Measurements from ENCODE around the gene GLYAT. TPM values are rescaled to one million over a fixed set of nuclear protein-coding genes. Genes with fewer than 3 reads are reported as not detected.

Gene GLYAT
- polyA plus RNA-seq, 4 donors = 14.0 TPM; not detected in 3

DNA sequence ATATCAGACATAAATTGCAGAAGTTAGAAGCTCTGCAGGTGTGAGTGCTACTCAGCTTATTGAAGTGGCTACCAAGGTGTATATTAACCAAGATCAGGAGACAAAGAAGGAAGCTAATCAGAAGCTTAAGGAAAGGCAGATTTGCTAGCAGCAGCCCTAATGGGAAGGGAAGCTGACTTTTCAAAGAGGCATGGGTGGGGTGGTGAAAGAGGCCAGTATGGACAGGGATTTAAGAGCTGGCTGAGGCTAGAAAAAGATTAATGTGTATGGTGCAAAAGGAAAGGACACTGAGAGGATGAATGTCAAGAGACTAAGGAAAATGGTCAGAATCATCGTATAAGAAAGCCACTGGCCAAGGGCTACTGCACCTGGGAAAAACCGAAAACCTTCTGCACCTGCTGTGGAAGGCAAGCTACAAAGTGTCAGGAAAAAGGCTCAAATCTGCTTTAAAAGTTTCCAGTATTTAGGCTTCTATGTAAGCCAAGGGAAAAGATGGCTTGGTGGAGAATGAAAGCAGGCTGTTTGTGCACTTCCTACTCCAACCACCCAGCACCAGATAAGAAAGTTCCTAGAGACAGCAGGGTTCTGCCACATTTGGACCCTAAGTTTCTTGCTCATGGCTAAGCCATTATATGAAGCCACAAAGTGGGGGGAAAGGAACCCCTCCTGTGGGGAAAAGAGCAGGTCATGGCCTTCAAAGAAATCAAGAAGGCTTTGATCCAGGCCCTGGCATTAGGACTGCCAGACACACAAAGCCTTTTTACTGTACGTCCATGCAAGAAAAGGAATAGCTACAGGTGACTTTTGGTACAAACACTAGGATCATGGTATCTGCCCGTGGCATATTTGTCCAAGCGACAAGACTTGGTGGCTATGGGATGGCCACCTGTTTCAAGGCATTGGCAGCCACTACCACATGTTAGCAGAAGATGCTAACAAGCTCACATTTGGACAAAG is 40.9 kb upstream of the GLYAT start:
- 84 to 91% (median 90%) methylated on average over 5 of the region's 5 CpGs for WGBS, 3 donors

DNA sequence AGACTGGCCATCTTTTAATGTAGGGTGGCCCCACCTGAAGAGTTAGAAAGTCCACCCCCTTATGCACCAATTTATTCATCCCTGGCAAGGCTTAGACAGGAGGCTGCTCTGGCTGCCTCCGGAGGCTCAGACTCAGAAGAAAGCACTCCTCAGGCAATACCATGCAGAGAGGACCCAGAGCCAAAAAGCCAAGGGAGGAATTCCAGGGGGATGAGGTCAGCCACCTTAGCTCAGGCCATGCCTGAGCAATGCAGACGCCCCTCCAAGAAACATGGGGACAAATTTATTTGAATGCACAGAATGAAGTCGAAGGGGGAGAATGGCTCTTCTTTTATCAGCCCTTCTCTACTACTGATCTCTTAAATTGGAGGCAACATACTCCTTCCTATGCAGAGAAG is 39.7 kb upstream of the GLYAT start:
- peaks cover 0 to 7% of the 10 kb centered on the region in 2 donors for H3K9me3 ChIP-seq (ENCODE audit: control insufficient read depth in 2 of 2, insufficient read depth in 1 of 2, low read depth in 1 of 2, low read length in 1 of 2)
- no peaks in the 10 kb centered on the region for H3K36me3 ChIP-seq (ENCODE audit: control insufficient read depth in 3 of 3, insufficient read depth in 2 of 3, low read depth in 1 of 3, low read length in 3 of 3)
- 80 to 89% (median 84%) methylated on average over 3 of the region's 3 CpGs for WGBS, 3 donors
- H3K27me3 ChIP-seq (ENCODE audit: control insufficient read depth in 3 of 3, insufficient read depth in 3 of 3, low read length in 3 of 3) = no peaks in the 10 kb centered on the region
- peaks cover 0 to 33% (median 0%) of the 10 kb centered on the region in 3 donors for H3K4me1 ChIP-seq (ENCODE audit: control insufficient read depth in 3 of 3, insufficient read depth in 2 of 3, low read depth in 1 of 3, low read length in 2 of 3)
- no peak overlapping the region for H3K27ac ChIP-seq (ENCODE audit: low read depth in 1 of 3, low read length in 2 of 3)
- DNase-seq = no peak
- H3K4me3 ChIP-seq (ENCODE audit: low read depth in 1 of 3, low read length in 3 of 3) = no peak overlapping the region
- no peak for FAIRE-seq

More for the DNA sequence above, 40.9 kb upstream of the GLYAT start:
- Histone ChIP-seq H3K9me3 (ENCODE audit: control insufficient read depth in 2 of 2, insufficient read depth in 1 of 2, low read depth in 1 of 2, low read length in 1 of 2) (peaks cover 0 to 7% of the 10 kb centered on the region in 2 donors), H3K36me3 (ENCODE audit: control insufficient read depth in 3 of 3, insufficient read depth in 2 of 3, low read depth in 1 of 3, low read length in 3 of 3) (no peaks in the 10 kb centered on the region), H3K27me3 (ENCODE audit: control insufficient read depth in 3 of 3, insufficient read depth in 3 of 3, low read length in 3 of 3) (no peaks in the 10 kb centered on the region), H3K4me1 (ENCODE audit: control insufficient read depth in 3 of 3, insufficient read depth in 2 of 3, low read depth in 1 of 3, low read length in 2 of 3) (peaks cover 0 to 33% (median 0%) of the 10 kb centered on the region in 3 donors), H3K4me3 (ENCODE audit: low read depth in 1 of 3, low read length in 3 of 3) (no peak overlapping the region), H3K27ac (ENCODE audit: low read depth in 1 of 3, low read length in 2 of 3) (peak overlapping the region in 1 of 3 donors; percentile 19)
- peak in 1 of 2 donors; percentile 32 for DNase-seq
- no peak for FAIRE-seq

DNA sequence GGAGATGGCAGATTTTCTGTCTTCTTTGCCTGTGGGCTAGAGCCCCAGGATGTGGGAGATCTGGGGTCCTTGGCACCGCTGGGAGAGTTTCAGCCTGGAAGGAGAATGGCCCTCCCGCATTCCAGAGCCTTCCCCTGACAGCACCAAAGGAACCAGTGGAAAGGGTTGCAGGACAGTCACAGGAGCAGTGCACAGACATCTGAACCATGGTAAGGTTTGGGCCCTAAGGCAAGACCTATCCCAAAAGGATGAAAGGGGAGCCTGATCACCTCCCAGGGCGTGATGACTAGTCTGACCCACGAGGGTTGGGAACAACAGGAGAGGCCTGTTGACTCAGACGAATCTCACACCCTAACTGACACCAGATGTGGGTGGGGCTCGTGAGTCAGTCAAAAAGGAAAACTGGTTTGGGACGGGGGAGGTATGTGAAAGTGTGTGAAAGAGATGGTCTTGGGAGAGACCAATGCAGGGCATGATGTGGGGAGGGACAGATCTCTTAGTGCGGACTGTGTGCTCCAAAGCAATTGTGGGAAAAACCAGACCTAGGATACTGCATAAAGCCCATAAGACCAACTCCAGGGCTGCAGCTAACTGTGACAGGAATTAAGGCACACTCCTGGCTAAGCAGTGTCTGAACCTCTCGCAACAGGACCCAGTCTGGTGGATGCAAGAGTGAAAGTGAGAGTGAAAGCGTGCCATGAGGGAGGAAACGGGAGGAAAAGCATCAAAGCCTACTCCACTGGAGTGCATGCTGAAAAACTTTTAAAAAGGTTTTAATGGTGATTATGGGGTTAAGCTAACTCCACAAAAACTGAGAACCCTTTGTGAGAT is 39.1 kb upstream of the GLYAT start:
- DNase-seq (no peak), FAIRE-seq (no peak)
- no peak overlapping the region for H3K4me3 ChIP-seq (ENCODE audit: low read depth in 1 of 3, low read length in 3 of 3)
- no peak overlapping the region for H3K27ac ChIP-seq (ENCODE audit: low read depth in 1 of 3, low read length in 2 of 3)
- peaks cover 0 to 33% (median 0%) of the 10 kb centered on the region in 3 donors for H3K4me1 ChIP-seq (ENCODE audit: control insufficient read depth in 3 of 3, insufficient read depth in 2 of 3, low read depth in 1 of 3, low read length in 2 of 3)
- H3K9me3 ChIP-seq (ENCODE audit: control insufficient read depth in 2 of 2, insufficient read depth in 1 of 2, low read depth in 1 of 2, low read length in 1 of 2) = peaks cover 0 to 7% of the 10 kb centered on the region in 2 donors
- H3K36me3 ChIP-seq (ENCODE audit: control insufficient read depth in 3 of 3, insufficient read depth in 2 of 3, low read depth in 1 of 3, low read length in 3 of 3) = no peaks in the 10 kb centered on the region
- 62 to 75% (median 63%) methylated on average over 11 of the region's 11 CpGs for WGBS, 3 donors
- H3K27me3 ChIP-seq (ENCODE audit: control insufficient read depth in 3 of 3, insufficient read depth in 3 of 3, low read length in 3 of 3) = no peaks in the 10 kb centered on the region

DNA sequence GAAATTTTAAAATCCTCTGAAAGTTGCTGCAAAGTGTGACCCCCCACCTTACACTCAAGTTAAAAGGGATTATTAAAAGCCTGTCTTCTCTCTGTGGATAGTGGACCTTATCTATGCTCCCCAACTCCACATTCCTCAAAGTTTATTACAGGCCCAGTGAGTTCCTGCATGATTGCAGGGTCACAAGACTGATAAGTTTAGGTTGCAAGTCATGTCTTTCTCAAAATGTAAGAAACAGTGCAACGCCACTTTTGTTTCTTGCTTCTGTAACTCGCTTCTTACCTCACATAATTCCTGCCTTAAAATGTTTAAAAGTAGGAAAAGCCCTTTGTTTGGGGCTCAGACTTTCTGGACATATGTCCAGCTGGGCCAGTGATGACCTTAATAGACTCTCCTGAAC is 38.4 kb upstream of the GLYAT start:
- Histone ChIP-seq H3K36me3 (ENCODE audit: control insufficient read depth in 3 of 3, insufficient read depth in 2 of 3, low read depth in 1 of 3, low read length in 3 of 3) (no peaks in the 10 kb centered on the region), H3K4me1 (ENCODE audit: control insufficient read depth in 3 of 3, insufficient read depth in 2 of 3, low read depth in 1 of 3, low read length in 2 of 3) (peaks cover 0 to 33% (median 0%) of the 10 kb centered on the region in 3 donors), H3K4me3 (ENCODE audit: low read depth in 1 of 3, low read length in 3 of 3) (no peak overlapping the region), H3K9me3 (ENCODE audit: control insufficient read depth in 2 of 2, insufficient read depth in 1 of 2, low read depth in 1 of 2, low read length in 1 of 2) (peaks cover 0 to 7% of the 10 kb centered on the region in 2 donors), H3K27ac (ENCODE audit: low read depth in 1 of 3, low read length in 2 of 3) (no peak overlapping the region), H3K27me3 (ENCODE audit: control insufficient read depth in 3 of 3, insufficient read depth in 3 of 3, low read length in 3 of 3) (no peaks in the 10 kb centered on the region)
- no peak for DNase-seq
- FAIRE-seq = no peak
- 84 to 87% (median 86%) methylated on average over 2 of the region's 2 CpGs for WGBS, 3 donors

DNA sequence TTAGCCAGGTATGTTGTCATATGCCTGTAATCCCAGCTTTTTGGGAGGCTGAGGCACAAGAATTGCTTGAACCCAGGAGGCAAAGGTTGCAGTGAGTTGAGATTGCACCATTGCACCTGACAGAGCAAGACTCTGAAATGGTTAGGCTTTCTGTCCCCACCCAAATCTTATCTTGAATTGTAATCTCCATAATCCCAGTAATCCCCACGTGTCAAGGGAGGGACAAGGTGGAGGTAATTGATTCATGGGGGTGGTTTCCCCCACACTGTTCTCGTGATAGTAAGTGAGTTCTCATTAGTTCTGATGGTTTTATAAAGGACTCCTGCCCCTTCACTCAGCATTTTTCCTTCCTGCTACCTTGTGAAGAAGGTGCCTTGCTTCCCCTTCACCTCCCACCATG is 37.6 kb upstream of the GLYAT start:
- peaks cover 0 to 32% (median 0%) of the 10 kb centered on the region in 3 donors for H3K4me1 ChIP-seq (ENCODE audit: control insufficient read depth in 3 of 3, insufficient read depth in 2 of 3, low read depth in 1 of 3, low read length in 2 of 3)
- WGBS, 3 donors = 17 to 38% (median 20%) methylated on average over 2 of the region's 2 CpGs
- no peak overlapping the region for H3K27ac ChIP-seq (ENCODE audit: low read depth in 1 of 3, low read length in 2 of 3)
- DNase-seq (no peak), FAIRE-seq (no peak)
- no peaks in the 10 kb centered on the region for H3K27me3 ChIP-seq (ENCODE audit: control insufficient read depth in 3 of 3, insufficient read depth in 3 of 3, low read length in 3 of 3)
- peaks cover 0 to 7% of the 10 kb centered on the region in 2 donors for H3K9me3 ChIP-seq (ENCODE audit: control insufficient read depth in 2 of 2, insufficient read depth in 1 of 2, low read depth in 1 of 2, low read length in 1 of 2)
- H3K4me3 ChIP-seq (ENCODE audit: low read depth in 1 of 3, low read length in 3 of 3) = no peak overlapping the region
- no peaks in the 10 kb centered on the region for H3K36me3 ChIP-seq (ENCODE audit: control insufficient read depth in 3 of 3, insufficient read depth in 2 of 3, low read depth in 1 of 3, low read length in 3 of 3)

DNA sequence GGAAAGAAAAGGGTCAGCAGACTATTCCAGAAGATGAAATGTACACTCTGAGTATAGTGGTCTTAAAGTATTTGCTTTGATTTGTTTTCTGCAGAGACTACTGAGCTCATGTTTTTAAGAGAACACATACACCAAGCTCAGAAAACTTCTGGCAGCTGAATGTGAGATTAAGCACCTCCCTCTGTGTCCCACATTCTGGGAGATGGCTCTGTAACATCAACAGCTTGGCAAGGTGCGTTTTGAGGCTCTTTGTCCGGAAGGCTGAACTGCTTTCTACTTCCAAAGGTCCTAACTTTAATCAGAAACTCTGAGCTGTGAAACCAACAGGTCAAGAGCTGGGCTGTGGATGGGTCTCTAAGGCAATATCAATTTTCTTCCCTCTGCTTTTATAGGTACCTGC is 36.4 kb upstream of the GLYAT start:
- H3K4me1 ChIP-seq (ENCODE audit: control insufficient read depth in 3 of 3, insufficient read depth in 2 of 3, low read depth in 1 of 3, low read length in 2 of 3) = peaks cover 0 to 24% (median 0%) of the 10 kb centered on the region in 3 donors
- DNase-seq = no peak
- no peak for FAIRE-seq
- H3K27ac ChIP-seq (ENCODE audit: low read depth in 1 of 3, low read length in 2 of 3) = no peak overlapping the region
- no peaks in the 10 kb centered on the region for H3K27me3 ChIP-seq (ENCODE audit: control insufficient read depth in 3 of 3, insufficient read depth in 3 of 3, low read length in 3 of 3)
- H3K9me3 ChIP-seq (ENCODE audit: control insufficient read depth in 2 of 2, insufficient read depth in 1 of 2, low read depth in 1 of 2, low read length in 1 of 2) = peaks cover 0 to 9% of the 10 kb centered on the region in 2 donors
- no peaks in the 10 kb centered on the region for H3K36me3 ChIP-seq (ENCODE audit: control insufficient read depth in 3 of 3, insufficient read depth in 2 of 3, low read depth in 1 of 3, low read length in 3 of 3)
- no peak overlapping the region for H3K4me3 ChIP-seq (ENCODE audit: low read depth in 1 of 3, low read length in 3 of 3)
- 64 to 70% (median 64%) methylated on average over 2 of the region's 2 CpGs for WGBS, 3 donors

DNA sequence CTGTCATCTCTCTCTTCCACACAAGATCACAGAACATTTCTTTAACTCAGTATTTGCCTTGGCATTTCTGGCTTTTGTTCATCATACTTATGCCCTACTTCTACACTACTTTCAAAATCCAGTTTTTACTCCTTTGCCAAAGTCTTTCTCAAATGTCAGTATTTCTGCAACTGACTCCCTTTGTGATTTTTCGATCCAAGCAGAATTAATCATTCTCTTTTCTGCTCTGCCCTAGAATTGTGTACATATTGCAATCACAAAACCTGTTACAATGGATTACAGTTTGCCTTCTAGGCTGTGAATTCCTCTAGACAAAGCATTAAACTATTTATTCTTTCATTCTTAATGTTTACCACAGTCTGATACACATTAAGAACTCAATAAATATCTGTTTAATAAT is 33.3 kb upstream of the GLYAT start:
- peaks cover 0 to 8% (median 0%) of the 10 kb centered on the region in 3 donors for H3K4me1 ChIP-seq (ENCODE audit: control insufficient read depth in 3 of 3, insufficient read depth in 2 of 3, low read depth in 1 of 3, low read length in 2 of 3)
- H3K4me3 ChIP-seq (ENCODE audit: low read depth in 1 of 3, low read length in 3 of 3) = no peak overlapping the region
- H3K27ac ChIP-seq (ENCODE audit: low read depth in 1 of 3, low read length in 2 of 3) = no peak overlapping the region
- peaks cover 0 to 3% of the 10 kb centered on the region in 2 donors for H3K9me3 ChIP-seq (ENCODE audit: control insufficient read depth in 2 of 2, insufficient read depth in 1 of 2, low read depth in 1 of 2, low read length in 1 of 2)
- no peak for FAIRE-seq
- WGBS, 3 donors = 71 to 76% (median 74%) methylated on average over 1 of the region's 1 CpG
- no peaks in the 10 kb centered on the region for H3K36me3 ChIP-seq (ENCODE audit: control insufficient read depth in 3 of 3, insufficient read depth in 2 of 3, low read depth in 1 of 3, low read length in 3 of 3)
- no peak for DNase-seq
- H3K27me3 ChIP-seq (ENCODE audit: control insufficient read depth in 3 of 3, insufficient read depth in 3 of 3, low read length in 3 of 3) = no peaks in the 10 kb centered on the region

DNA sequence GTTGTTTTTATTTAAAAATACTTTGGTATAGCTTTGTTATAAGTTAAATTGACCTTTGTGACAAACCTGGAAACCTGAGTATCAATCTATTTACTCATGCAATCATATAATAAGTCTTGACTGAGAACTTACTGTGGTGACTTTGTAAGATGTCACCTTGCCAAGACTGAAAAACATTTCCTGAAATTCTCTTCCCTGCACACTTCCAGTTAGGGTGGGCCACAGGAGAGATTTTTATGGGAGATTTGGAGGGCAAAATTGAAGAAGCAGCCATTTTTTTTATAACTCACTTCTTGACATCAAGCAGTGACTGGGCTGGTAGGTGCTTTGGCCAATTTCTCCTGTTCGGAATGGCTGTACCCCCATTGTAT is 31.4 kb upstream of the GLYAT start:
- no peak for DNase-seq
- H3K9me3 ChIP-seq (ENCODE audit: control insufficient read depth in 2 of 2, insufficient read depth in 1 of 2, low read depth in 1 of 2, low read length in 1 of 2) = peaks cover 0 to 3% of the 10 kb centered on the region in 2 donors
- H3K27ac ChIP-seq (ENCODE audit: low read depth in 1 of 3, low read length in 2 of 3) = no peak overlapping the region
- no peak for FAIRE-seq
- H3K36me3 ChIP-seq (ENCODE audit: control insufficient read depth in 3 of 3, insufficient read depth in 2 of 3, low read depth in 1 of 3, low read length in 3 of 3) = no peaks in the 10 kb centered on the region
- peaks cover 0 to 8% (median 0%) of the 10 kb centered on the region in 3 donors for H3K4me1 ChIP-seq (ENCODE audit: control insufficient read depth in 3 of 3, insufficient read depth in 2 of 3, low read depth in 1 of 3, low read length in 2 of 3)
- 83 to 92% (median 85%) methylated on average over 1 of the region's 1 CpG for WGBS, 3 donors
- H3K27me3 ChIP-seq (ENCODE audit: control insufficient read depth in 3 of 3, insufficient read depth in 3 of 3, low read length in 3 of 3) = no peaks in the 10 kb centered on the region
- no peak overlapping the region for H3K4me3 ChIP-seq (ENCODE audit: low read depth in 1 of 3, low read length in 3 of 3)
